GM10847 (cell line): ENCODE results near the gene FAM32A.

Experiments used
- POLR2A ChIP-seq: IDR thresholded peaks from 2 replicates; pipeline ENCODE4 v1.6.1; 2011; ENCODE audit not compliant: insufficient read length; ENCODE audit errors: extremely low read depth

FAM32A gene

GRCh38 chr19:16205205-16206045 lies 20.2 kb downstream of the FAM32A start:
- no peak for TF ChIP-seq POLR2A

- no peak for TF ChIP-seq POLR2A
Observed at GRCh38 chr19:16206046-16206605, 20.9 kb downstream of the FAM32A start.

GRCh38 chr19:16206637-16207036 lies 21.4 kb downstream of the FAM32A start:
- no peak for TF ChIP-seq POLR2A

- TF ChIP-seq POLR2A = no peak
Observed at GRCh38 chr19:16207063-16207462, 21.9 kb downstream of the FAM32A start.

- TF ChIP-seq POLR2A = no peak
Observed at GRCh38 chr19:16207490-16208025, 22.3 kb downstream of the FAM32A start.

GRCh38 chr19:16208064-16208759 lies 23.0 kb downstream of the FAM32A start:
- no peak for TF ChIP-seq POLR2A

- no peak for TF ChIP-seq POLR2A
Observed at GRCh38 chr19:16208847-16209665, 23.8 kb downstream of the FAM32A start.

- TF ChIP-seq POLR2A = no peak
Observed at GRCh38 chr19:16210168-16210567, 25.0 kb downstream of the FAM32A start.

- no peak for TF ChIP-seq POLR2A
Observed at GRCh38 chr19:16213076-16213475, 27.9 kb downstream of the FAM32A start.

GRCh38 chr19:16216744-16217670 lies 31.8 kb downstream of the FAM32A start:
- TF ChIP-seq POLR2A = no peak

- no peak for TF ChIP-seq POLR2A
Observed at GRCh38 chr19:16217716-16218451, 32.7 kb downstream of the FAM32A start.

- no peak for TF ChIP-seq POLR2A
Observed at GRCh38 chr19:16218851-16219250, 33.6 kb downstream of the FAM32A start.

GRCh38 chr19:16222806-16223205 lies 37.6 kb downstream of the FAM32A start:
- TF ChIP-seq POLR2A = no peak
